Suprapubic skin (tissue), 3 donors: ENCODE measurements around the gene SYNPO2.

Experiments
- POLR2AphosphoS5 ChIP-seq, 3 donors: sonication (generic); formaldehyde crosslinking; IDR thresholded peaks; one replicate each; pipeline ENCODE4 v1.6.1; 2017; ENCODE audit warnings: antibody characterized with exemption in 3 of 3
- TF ChIP-seq, protein P1 (sequence below), 2 donors: fragments of 200-600 bp in 1 of 2; fragments of 450-650 bp in 1 of 2; sonication (generic) in 1 of 2; IDR thresholded peaks; one replicate each; pipeline ENCODE4 v1.5.1; 2016 to 2019; ENCODE audit warnings: antibody characterized with exemption in 2 of 2, mild to moderate bottlenecking in 1 of 2, moderate library complexity in 1 of 2

DNA sequence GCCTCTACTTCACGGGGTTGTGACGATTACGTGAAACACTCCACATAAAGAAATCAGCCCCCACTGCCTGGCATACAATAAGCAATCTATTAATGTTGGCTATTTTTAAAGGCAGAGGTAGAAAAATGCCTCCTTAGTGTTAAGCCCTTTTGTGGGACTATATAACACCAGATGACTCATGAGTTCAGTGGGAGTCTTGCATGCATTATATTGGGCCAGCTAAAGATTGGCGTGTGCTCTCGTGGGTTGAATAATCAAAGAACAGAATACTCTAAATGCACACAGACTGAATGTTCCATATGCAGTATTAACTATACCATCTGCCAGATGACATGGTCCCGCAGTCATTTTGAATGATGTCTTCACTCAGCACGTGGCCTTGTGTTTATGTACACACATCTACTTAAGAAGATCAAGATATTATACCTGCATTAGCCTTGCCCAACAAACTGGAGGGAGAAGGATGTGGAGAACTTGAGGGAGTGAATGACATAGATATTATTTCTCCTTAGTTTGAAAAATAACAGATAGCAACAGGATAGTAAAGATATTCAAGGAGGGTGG, 162.0 kb downstream of the SYNPO2 start:
- TF ChIP-seq POLR2AphosphoS5 (IDR thresholded peaks at IDR 0.05): no peak
- TF ChIP-seq, protein P1, sequence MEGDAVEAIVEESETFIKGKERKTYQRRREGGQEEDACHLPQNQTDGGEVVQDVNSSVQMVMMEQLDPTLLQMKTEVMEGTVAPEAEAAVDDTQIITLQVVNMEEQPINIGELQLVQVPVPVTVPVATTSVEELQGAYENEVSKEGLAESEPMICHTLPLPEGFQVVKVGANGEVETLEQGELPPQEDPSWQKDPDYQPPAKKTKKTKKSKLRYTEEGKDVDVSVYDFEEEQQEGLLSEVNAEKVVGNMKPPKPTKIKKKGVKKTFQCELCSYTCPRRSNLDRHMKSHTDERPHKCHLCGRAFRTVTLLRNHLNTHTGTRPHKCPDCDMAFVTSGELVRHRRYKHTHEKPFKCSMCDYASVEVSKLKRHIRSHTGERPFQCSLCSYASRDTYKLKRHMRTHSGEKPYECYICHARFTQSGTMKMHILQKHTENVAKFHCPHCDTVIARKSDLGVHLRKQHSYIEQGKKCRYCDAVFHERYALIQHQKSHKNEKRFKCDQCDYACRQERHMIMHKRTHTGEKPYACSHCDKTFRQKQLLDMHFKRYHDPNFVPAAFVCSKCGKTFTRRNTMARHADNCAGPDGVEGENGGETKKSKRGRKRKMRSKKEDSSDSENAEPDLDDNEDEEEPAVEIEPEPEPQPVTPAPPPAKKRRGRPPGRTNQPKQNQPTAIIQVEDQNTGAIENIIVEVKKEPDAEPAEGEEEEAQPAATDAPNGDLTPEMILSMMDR (IDR thresholded peaks at IDR 0.05): no peak
